BLaER1 (cell line): ENCODE measurements around the gene ARHGAP4.

Source experiments
- H3K27ac ChIP-seq: shearing (Covaris generic); formaldehyde crosslinking; 2 replicates; pipeline ENCODE4 v1.8.1; 2022
- H3K27me3 ChIP-seq: shearing (Covaris generic); formaldehyde crosslinking; 2 replicates; pipeline ENCODE4 v1.8.1; 2022
- H3K36me3 ChIP-seq: shearing (Covaris generic); formaldehyde crosslinking; 2 replicates; pipeline ENCODE4 v1.8.1; 2022
- H3K4me1 ChIP-seq: shearing (Covaris generic); formaldehyde crosslinking; 2 replicates; pipeline ENCODE4 v1.8.1; 2022
- H3K4me2 ChIP-seq: shearing (Covaris generic); formaldehyde crosslinking; 2 replicates; pipeline ENCODE4 v1.8.1; 2022
- H3K4me3 ChIP-seq: shearing (Covaris generic); formaldehyde crosslinking; 2 replicates; pipeline ENCODE4 v1.8.1; 2022
- H3K9ac ChIP-seq: shearing (Covaris generic); formaldehyde crosslinking; 2 replicates; pipeline ENCODE4 v1.8.1; 2022
- H3K9me3 ChIP-seq: shearing (Covaris generic); formaldehyde crosslinking; 2 replicates; pipeline ENCODE4 v1.8.1; 2022
- H4K20me1 ChIP-seq: shearing (Covaris generic); formaldehyde crosslinking; 2 replicates; pipeline ENCODE4 v1.8.1; 2022
- Cebpa-rat ChIP-seq: shearing (Covaris generic); IDR thresholded peaks from 2 replicates; pipeline ENCODE4 v1.8.1; 2022

The ARHGAP4 gene

DNA sequence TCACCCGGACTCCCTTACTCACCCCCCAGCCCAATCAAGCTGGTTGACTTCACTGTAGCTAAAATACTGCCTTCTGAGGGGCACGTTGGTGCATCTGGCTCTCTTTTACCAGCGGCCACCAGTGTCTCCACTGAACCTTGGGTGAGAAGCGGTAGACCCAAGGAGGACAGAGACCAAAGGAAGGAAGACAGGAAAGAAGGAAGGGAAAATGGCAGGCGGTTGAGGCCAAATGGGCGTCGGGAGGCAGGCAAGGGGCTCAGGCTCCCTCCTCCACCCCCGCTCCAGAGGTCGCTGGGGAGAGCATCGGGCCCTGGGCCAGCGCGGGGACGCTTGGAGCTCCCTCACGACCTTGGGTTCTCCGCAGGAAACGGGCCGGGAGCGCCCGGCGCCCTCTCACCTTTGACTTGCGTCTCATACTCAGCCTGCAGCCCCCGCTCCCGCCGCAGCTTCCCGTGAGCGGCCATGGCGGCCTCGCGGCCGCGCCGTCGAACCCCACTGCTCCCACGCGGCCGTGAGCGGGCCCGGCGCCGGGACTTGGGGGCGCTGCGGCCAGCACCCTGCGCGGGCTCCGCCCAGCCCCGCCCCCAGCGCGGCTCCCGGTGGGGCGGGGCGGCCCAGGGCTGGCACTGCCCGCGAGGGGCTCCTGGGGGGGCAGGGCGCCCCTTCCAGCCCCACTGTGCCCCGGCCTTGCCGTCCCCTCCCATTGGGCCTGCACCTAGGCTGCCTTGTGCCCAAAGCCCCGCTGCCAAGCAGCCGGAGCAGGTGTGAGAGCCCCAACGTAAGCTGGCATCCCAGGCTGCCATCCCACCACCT is at the start of gene ARHGAP4:
Gene ARHGAP4 (minus strand): TSS at position 526 of the 813 bp plus-strand sequence. CDS start 62 bp downstream, at position 464.
- peak within 1 kb of the TSS; percentile 97 for H3K9ac ChIP-seq
- peak within 1 kb of the TSS; percentile 70 for H3K4me3 ChIP-seq
- peaks cover 95% of the 10 kb centered on the region for H3K4me1 ChIP-seq
- H3K4me2 ChIP-seq, result peak within 1 kb of the TSS; percentile 99
- H3K9me3 ChIP-seq, result no peaks in the 10 kb centered on the region
- H3K36me3 ChIP-seq, result peaks cover 26% of the 10 kb centered on the region
- peak within 1 kb of the TSS; percentile 99 for H3K27ac ChIP-seq
- H3K27me3 ChIP-seq, result peaks cover 61% of the 10 kb centered on the region
- peaks cover 98% of the 10 kb centered on the region for H4K20me1 ChIP-seq
- no peak for TF ChIP-seq Cebpa-rat

GRCh38 chrX:153974726-153975286 is 48.7 kb upstream of the ARHGAP4 start:
- Histone ChIP-seq H3K36me3 (no peaks in the 10 kb centered on the region), H3K9ac (peak overlapping the region; percentile 99; the same call in 1 of the 2 replicates), H3K27ac (peak overlapping the region; percentile 100), H3K4me1 (peaks cover 40% of the 10 kb centered on the region), H3K4me3 (no peak overlapping the region), H3K4me2 (peak overlapping the region; percentile 93), H3K27me3 (peaks cover 68% of the 10 kb centered on the region), H3K9me3 (no peaks in the 10 kb centered on the region), H4K20me1 (peaks cover 84% of the 10 kb centered on the region)
- no peak for TF ChIP-seq Cebpa-rat

DNA sequence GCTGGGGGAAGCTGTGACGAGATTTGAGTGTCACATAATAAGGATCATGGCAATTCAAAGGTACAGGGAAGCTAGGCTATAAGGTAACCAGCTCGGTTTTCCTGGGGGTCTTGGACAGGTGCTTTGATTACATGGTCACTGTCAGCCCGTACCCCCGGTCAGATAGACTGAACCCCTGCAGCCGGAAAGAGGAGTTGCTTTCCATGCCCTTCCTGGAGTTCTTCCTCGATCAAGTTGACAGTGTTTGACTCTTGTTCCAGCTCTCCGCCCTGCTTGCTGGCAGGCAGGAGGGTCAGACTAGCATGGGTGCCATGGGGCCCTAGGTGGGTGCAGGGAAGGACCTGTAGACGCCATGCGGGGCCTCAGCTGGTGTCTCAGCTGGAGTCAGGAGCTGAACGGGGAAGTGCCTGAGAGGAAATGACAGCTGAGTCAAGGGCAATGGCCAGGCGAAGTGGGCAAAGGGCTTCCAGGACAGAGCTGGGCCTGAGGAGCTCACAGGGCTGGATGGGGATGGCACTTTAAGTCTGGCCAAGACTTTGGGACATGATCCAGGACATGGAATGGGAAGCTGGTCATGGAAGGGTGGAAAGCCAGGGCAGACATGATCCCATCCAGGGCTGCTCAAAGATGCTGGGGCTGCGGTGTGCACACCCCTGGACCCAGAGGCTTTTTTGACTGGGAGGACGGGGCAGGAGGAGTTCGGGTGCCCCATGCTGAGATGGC is 48.1 kb upstream of the ARHGAP4 start:
- peak overlapping the region; percentile 95 for H3K4me3 ChIP-seq
- peak overlapping the region; percentile 93 for H3K4me2 ChIP-seq
- H3K27ac ChIP-seq, result peak overlapping the region; percentile 100
- H3K9me3 ChIP-seq, result no peaks in the 10 kb centered on the region
- peaks cover 46% of the 10 kb centered on the region for H3K4me1 ChIP-seq
- H3K9ac ChIP-seq, result peak overlapping the region; percentile 99
- no peak for TF ChIP-seq Cebpa-rat
- no peaks in the 10 kb centered on the region for H3K36me3 ChIP-seq
- H4K20me1 ChIP-seq, result peaks cover 86% of the 10 kb centered on the region
- H3K27me3 ChIP-seq, result peaks cover 70% of the 10 kb centered on the region

- peak overlapping the region; percentile 100 for H3K27ac ChIP-seq
- peaks cover 53% of the 10 kb centered on the region for H3K4me1 ChIP-seq
- peak overlapping the region; percentile 99 for H3K9ac ChIP-seq
- no peaks in the 10 kb centered on the region for H3K36me3 ChIP-seq
- no peak for TF ChIP-seq Cebpa-rat
- peaks cover 89% of the 10 kb centered on the region for H4K20me1 ChIP-seq
- no peaks in the 10 kb centered on the region for H3K9me3 ChIP-seq
- peaks cover 71% of the 10 kb centered on the region for H3K27me3 ChIP-seq
- H3K4me2 ChIP-seq, result peak overlapping the region; percentile 93
- H3K4me3 ChIP-seq, result peak overlapping the region; percentile 95
Observed at GRCh38 chrX:153973127-153974002, 47.3 kb upstream of the ARHGAP4 start.

DNA sequence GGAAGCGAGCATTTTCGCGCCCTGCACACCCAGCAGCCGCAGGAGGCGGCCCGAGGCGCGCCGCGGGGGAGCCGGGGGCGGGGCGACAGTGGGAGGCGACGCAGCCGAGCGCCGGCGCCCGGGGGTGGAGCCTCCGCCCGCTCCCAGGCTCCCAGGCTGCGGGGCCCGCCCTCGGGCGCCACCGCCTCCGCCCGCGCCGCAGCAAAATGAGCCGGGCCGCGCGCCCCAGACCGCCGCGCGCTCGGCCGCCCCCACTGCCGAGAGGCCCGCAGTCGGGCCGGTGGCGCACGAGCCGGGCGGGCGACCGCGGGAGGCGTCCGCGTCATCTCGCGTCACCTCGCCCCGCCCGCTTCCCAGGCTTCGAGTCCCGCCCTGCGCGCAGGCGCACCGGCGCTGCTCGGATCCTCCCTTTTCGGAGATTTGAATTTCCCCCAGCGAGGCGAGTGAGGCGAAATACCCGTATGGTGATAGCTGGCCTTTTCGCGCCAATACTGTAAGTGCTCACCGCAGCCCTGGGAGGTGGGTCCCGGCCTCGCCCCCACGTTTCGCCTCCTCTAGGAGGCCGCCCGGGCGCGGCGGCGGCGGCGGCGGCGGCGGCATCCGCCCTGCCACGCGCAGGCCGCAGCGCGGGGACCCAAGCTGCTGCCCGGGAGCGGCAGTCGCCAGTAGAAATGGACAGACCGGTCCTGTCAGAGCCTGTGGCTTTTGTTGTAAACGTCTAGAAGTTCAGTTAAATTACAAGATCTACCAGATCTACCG is 46.5 kb upstream of the ARHGAP4 start, which contains the start of gene TMEM187:
Gene TMEM187 (plus strand): TSS at position 387 of the 759 bp plus-strand sequence. CDS start 9,309 bp downstream, outside the sequence.
- no peak for TF ChIP-seq Cebpa-rat
- no peaks in the 10 kb centered on the region for H3K36me3 ChIP-seq
- H3K4me1 ChIP-seq, result peaks cover 54% of the 10 kb centered on the region
- H3K27me3 ChIP-seq, result peaks cover 71% of the 10 kb centered on the region
- H3K4me2 ChIP-seq, result peak within 1 kb of the TSS; percentile 93
- H3K27ac ChIP-seq, result peak within 1 kb of the TSS; percentile 100
- peak within 1 kb of the TSS; percentile 99 for H3K9ac ChIP-seq
- H4K20me1 ChIP-seq, result peaks cover 89% of the 10 kb centered on the region
- peak within 1 kb of the TSS; percentile 95 for H3K4me3 ChIP-seq
- H3K9me3 ChIP-seq, result no peaks in the 10 kb centered on the region

DNA sequence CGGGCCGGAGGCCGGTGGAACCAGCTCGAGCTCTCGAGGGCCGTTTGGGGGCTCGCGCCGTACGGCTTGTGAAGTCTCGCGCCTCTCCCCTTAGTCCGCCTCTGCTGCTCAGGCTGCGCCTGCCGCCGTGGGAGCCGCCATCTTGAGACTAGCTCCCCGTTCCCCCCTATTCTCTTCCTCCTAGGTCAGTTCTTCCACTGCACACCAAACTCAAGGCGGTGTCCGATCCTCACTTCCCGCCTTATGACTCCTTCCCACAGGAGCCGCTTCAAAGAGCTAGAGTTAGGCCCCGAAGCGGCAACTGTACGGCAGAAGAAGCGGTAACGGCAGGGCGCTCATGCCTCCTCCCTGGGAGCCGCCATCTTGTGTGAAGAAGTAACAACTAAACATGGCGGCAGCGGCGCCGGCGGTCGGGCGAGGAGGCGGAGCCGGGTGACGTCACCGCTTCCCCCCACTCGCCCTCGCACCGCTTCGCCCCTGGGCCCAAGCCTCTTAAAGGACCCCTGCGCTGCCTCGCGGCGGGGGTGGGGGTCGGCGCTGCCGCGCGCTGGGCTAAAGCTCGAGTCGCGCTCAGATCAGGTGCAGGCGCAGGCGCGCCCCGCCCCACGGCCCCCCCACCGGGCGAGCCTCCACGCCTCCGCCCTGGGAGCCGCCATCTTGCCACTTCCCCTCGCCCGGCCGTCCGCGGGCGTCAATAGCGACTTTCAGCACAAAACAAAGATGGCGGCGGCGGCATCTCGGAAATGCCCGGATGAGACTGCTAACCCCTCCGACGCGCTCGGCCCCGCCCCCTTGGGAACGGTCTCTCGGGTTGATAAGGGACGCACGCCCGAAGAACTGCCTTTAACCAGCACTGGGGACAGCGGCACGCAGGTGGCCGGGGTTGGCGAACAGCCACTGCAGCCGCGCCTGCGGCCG is 45.6 kb upstream of the ARHGAP4 start, which contains the start of gene HCFC1:
Gene HCFC1 (minus strand): TSS at position 369 of the 918 bp plus-strand sequence. CDS start 978 bp downstream, outside the sequence.
- peak within 1 kb of the TSS; percentile 95 for H3K4me3 ChIP-seq
- H3K4me2 ChIP-seq, result peak within 1 kb of the TSS; percentile 93
- H3K36me3 ChIP-seq, result no peaks in the 10 kb centered on the region
- H3K9ac ChIP-seq, result peak within 1 kb of the TSS; percentile 99
- peak within 1 kb of the TSS; percentile 100 for H3K27ac ChIP-seq
- no peak for TF ChIP-seq Cebpa-rat
- peaks cover 89% of the 10 kb centered on the region for H4K20me1 ChIP-seq
- H3K4me1 ChIP-seq, result peaks cover 62% of the 10 kb centered on the region
- no peaks in the 10 kb centered on the region for H3K9me3 ChIP-seq
- H3K27me3 ChIP-seq, result peaks cover 71% of the 10 kb centered on the region

DNA sequence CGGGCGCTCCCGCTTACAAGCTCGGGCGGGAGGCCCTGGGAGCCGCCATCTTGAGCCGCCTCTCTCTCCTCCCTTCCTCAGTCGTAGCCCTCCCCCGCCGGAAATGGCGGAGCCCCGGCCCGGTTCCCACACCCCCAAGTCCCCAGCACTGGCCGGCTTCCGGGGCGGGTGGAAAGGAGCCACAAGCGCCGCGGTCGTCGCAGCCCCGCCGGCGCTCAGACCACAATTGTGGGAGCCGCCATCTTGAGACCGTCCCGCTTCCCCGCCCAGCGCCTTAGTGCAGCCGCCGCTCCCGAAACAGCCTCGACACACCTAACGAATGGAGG is 45.0 kb upstream of the ARHGAP4 start:
- Histone ChIP-seq H3K36me3 (no peaks in the 10 kb centered on the region), H3K4me3 (peak overlapping the region; percentile 95), H3K9me3 (no peaks in the 10 kb centered on the region), H3K9ac (peak overlapping the region; percentile 99), H3K4me2 (peak overlapping the region; percentile 93), H4K20me1 (peaks cover 89% of the 10 kb centered on the region), H3K27me3 (peaks cover 71% of the 10 kb centered on the region), H3K27ac (peak overlapping the region; percentile 100), H3K4me1 (peaks cover 68% of the 10 kb centered on the region)
- TF ChIP-seq Cebpa-rat, result no peak
